HCT116 (cell line): ENCODE measurements around the gene FSIP1. TPM values are rescaled to one million over a fixed set of nuclear protein-coding genes. Genes with fewer than 3 reads are reported as not detected.

ENCODE experiments used
- ATAC-seq: fragments of 200-7000 bp; cut with Tn5 transposase; 2 replicates; pipeline ENCODE4 v1.9.1; 2020; ENCODE audit warnings: mild to moderate bottlenecking, moderate library complexity
- BruUV-seq: library from RNA; stranded (reverse); fragments of 400-500 nt; replicated peaks from 2 replicates; lab custom pipeline; 2021; lab: Mats Ljungman, UMichigan
- CTCF ChIA-PET: fragments of 300-600 bp; sonication (Branson Sonifier 250); formaldehyde crosslinking; loops from one replicate; lab custom pipeline; 2021; ENCODE audit warnings: antibody characterized with exemption; lab: Charles Lee
- POLR2A ChIA-PET: fragments of 300-600, 350-600 bp; sonication (Branson Sonifier 250); formaldehyde crosslinking; loops from one replicate; lab custom pipeline; 2021; ENCODE audit warnings: antibody characterized with exemption; lab: Charles Lee
- RAD21 ChIA-PET, 2 experiments: fragments of 300-600 bp; sonication (Branson Sonifier 250); formaldehyde crosslinking; loops; one replicate each; lab custom pipeline; 2023; ENCODE audit warnings: low total read pairs in 2 of 2; ENCODE audit not compliant: uncharacterized antibody in 2 of 2, unreplicated experiment in 2 of 2, low non-redundant PET in 1 of 2; lab: Charles Lee
- DNase-seq: peaks from one replicate; pipeline ENCODE4 v3.0.0-alpha.2; 2010; ENCODE audit warnings: low read depth, low spot score
- H2AFZ ChIP-seq: fragments of 200-600 bp; shearing (Covaris generic), sonication (generic); 2 replicates; pipeline ENCODE4 v1.6.1; 2017; ENCODE audit warnings: low read depth, mixed run types, mixed read lengths, antibody characterized with exemption, low read length; ENCODE audit not compliant: poor library complexity, severe bottlenecking
- H3K27ac ChIP-seq: 2 replicates; pipeline ENCODE4 v1.5.1; 2012; ENCODE audit warnings: low read depth, low read length
- H3K27me3 ChIP-seq: fragments of 200-600 bp; sonication (generic); 2 replicates; pipeline ENCODE4 v1.6.1; 2016; ENCODE audit warnings: mixed run types, low read length, mixed read lengths; ENCODE audit not compliant: insufficient read depth
- H3K36me3 ChIP-seq, 2 experiments: fragments of 200-500 bp in 1 of 2; fragments of 200-600 bp in 1 of 2; sonication (Bioruptor generic) in 1 of 2; sonication (generic) in 1 of 2; 2 replicates each; pipeline versions ENCODE4 v1.5.1 to v1.6.1; 2014 to 2016; ENCODE audit warnings: low read length in 2 of 2, inconsistent platforms in 1 of 2, mixed read lengths in 1 of 2, mixed run types in 1 of 2; ENCODE audit not compliant: insufficient read depth in 2 of 2, control insufficient read depth in 1 of 2
- H3K4me1 ChIP-seq, 2 experiments: fragments of 200-600 bp in 1 of 2; sonication (generic) in 1 of 2; 2 replicates each; pipeline versions ENCODE4 v1.5.1 to v1.6.1; 2012 to 2017; ENCODE audit warnings: low read length in 2 of 2, inconsistent platforms in 1 of 2, mild to moderate bottlenecking in 1 of 2, mixed read lengths in 1 of 2, mixed run types in 1 of 2, moderate library complexity in 1 of 2; ENCODE audit not compliant: insufficient read depth in 2 of 2, control insufficient read depth in 1 of 2
- H3K4me2 ChIP-seq: fragments of 200-600 bp; sonication (generic); 2 replicates; pipeline ENCODE4 v1.6.1; 2017; ENCODE audit warnings: mixed run types, low read length, mixed read lengths
- H3K4me3 ChIP-seq, 2 experiments: fragments of 200-600 bp in 1 of 2; sonication (generic) in 1 of 2; replicated peaks in 1 of 2; 2 replicates each; pipeline ENCODE4 v1.5.1; 2011 to 2016; ENCODE audit warnings: low read length in 2 of 2, control low read depth in 1 of 2, low read depth in 1 of 2, mild to moderate bottlenecking in 1 of 2, mixed read lengths in 1 of 2, mixed run types in 1 of 2
- H3K79me2 ChIP-seq: fragments of 200-600 bp; sonication (generic); 2 replicates; pipeline ENCODE4 v1.6.1; 2017; ENCODE audit warnings: mild to moderate bottlenecking, mixed run types, low read length, moderate library complexity, mixed read lengths; ENCODE audit not compliant: insufficient read depth
- H3K9ac ChIP-seq: fragments of 200-600 bp; sonication (generic); 2 replicates; pipeline ENCODE4 v1.6.1; 2016; ENCODE audit warnings: low read length, mixed read lengths
- H3K9me2 ChIP-seq: fragments of 200-600 bp; sonication (generic), shearing (Covaris generic); 2 replicates; pipeline ENCODE4 v1.6.1; 2017; ENCODE audit warnings: mixed run types, mild to moderate bottlenecking, moderate library complexity; ENCODE audit not compliant: insufficient read depth
- H3K9me3 ChIP-seq, 2 experiments: fragments of 200-500 bp in 1 of 2; fragments of 200-600 bp in 1 of 2; sonication (Bioruptor generic) in 1 of 2; sonication (generic) in 1 of 2; 2 replicates each; pipeline ENCODE4 v1.6.1; 2014 to 2017; ENCODE audit warnings: low read length in 2 of 2, mixed read lengths in 2 of 2, inconsistent platforms in 1 of 2, low read depth in 1 of 2, mild to moderate bottlenecking in 1 of 2, mixed run types in 1 of 2, moderate library complexity in 1 of 2; ENCODE audit not compliant: control insufficient read depth in 1 of 2, insufficient read depth in 1 of 2
- H4K20me1 ChIP-seq: fragments of 200-600 bp; sonication (generic), shearing (Covaris generic); 2 replicates; pipeline ENCODE4 v1.6.1; 2017; ENCODE audit warnings: mixed run types, mild to moderate bottlenecking, moderate library complexity; ENCODE audit not compliant: insufficient read depth
- CEBPB ChIP-seq: IDR thresholded peaks from 2 replicates; pipeline ENCODE4 v1.6.1; 2012; ENCODE audit warnings: low read depth
- EGR1 ChIP-seq: IDR thresholded peaks from 2 replicates; pipeline ENCODE4 v1.6.1; 2012; ENCODE audit warnings: low read depth
- EZH2 ChIP-seq: fragments of 200-600 bp; sonication (generic); IDR thresholded peaks from 2 replicates; pipeline ENCODE4 v1.6.1; 2017; ENCODE audit warnings: antibody characterized with exemption, mixed run types
- FOSL1 ChIP-seq: IDR thresholded peaks from 2 replicates; pipeline ENCODE4 v1.6.1; 2012; ENCODE audit warnings: low read depth
- JUND ChIP-seq: IDR thresholded peaks from 2 replicates; pipeline ENCODE4 v1.6.1; 2012
- POLR2A ChIP-seq: IDR thresholded peaks from 2 replicates; pipeline ENCODE4 v1.7.0; 2011; ENCODE audit warnings: borderline replicate concordance; ENCODE audit not compliant: insufficient read depth, insufficient read length; ENCODE audit errors: extremely low read depth
- RAD21 ChIP-seq: IDR thresholded peaks from 2 replicates; pipeline ENCODE4 v1.6.1; 2012; ENCODE audit warnings: low read depth, mild to moderate bottlenecking
- SP1 ChIP-seq: IDR thresholded peaks from 2 replicates; pipeline ENCODE4 v1.6.1; 2012; ENCODE audit warnings: low read depth
- SRF ChIP-seq: IDR thresholded peaks from 2 replicates; pipeline ENCODE4 v1.6.1; 2012; ENCODE audit warnings: low read depth
- TCF7L2 ChIP-seq: IDR thresholded peaks from 2 replicates; pipeline ENCODE4 v1.7.0; 2011; ENCODE audit warnings: borderline replicate concordance, inconsistent platforms; ENCODE audit not compliant: insufficient read depth, insufficient read length; ENCODE audit errors: extremely low read depth
- YY1 ChIP-seq: IDR thresholded peaks from 2 replicates; pipeline ENCODE4 v1.6.1; 2011; ENCODE audit warnings: low read length, low read depth, moderate library complexity, mild to moderate bottlenecking; ENCODE audit not compliant: insufficient replicate concordance; ENCODE audit errors: extremely low read depth
- ZFX ChIP-seq: fragments of 450-650 bp; IDR thresholded peaks from 2 replicates; pipeline ENCODE4 v1.6.1; 2017
- ZNF274 ChIP-seq: fragments of 200-500 bp; sonication (Bioruptor generic); IDR thresholded peaks from 2 replicates; pipeline ENCODE4 v1.6.1; 2014; ENCODE audit warnings: mild to moderate bottlenecking, low read depth, low read length, inconsistent platforms
- intact Hi-C: fragments of 100-400 bp; cut with micrococcal nuclease; formaldehyde crosslinking; loops from 2 replicates; pipeline ENCODE4 v1.10.0; 2022
- total RNA-seq: library from RNA; stranded (reverse); gene quantifications from one replicate; pipeline ENCODE4 v1.2.1, GENCODE V29; 2021; ENCODE audit not compliant: unreplicated experiment
- TF ChIP-seq, protein P1 (sequence below): IDR thresholded peaks from 2 replicates; pipeline ENCODE4 v1.6.1; 2011; ENCODE audit warnings: mild to moderate bottlenecking, low read length, moderate library complexity; ENCODE audit not compliant: insufficient replicate concordance; ENCODE audit errors: extremely low read depth
- TF ChIP-seq, protein P2 (sequence below): IDR thresholded peaks from 2 replicates; pipeline ENCODE4 v1.6.1; 2012; ENCODE audit warnings: low read depth

The FSIP1 gene
- total RNA-seq, 1 experiment from 2014 or later = 0.42 TPM

DNA sequence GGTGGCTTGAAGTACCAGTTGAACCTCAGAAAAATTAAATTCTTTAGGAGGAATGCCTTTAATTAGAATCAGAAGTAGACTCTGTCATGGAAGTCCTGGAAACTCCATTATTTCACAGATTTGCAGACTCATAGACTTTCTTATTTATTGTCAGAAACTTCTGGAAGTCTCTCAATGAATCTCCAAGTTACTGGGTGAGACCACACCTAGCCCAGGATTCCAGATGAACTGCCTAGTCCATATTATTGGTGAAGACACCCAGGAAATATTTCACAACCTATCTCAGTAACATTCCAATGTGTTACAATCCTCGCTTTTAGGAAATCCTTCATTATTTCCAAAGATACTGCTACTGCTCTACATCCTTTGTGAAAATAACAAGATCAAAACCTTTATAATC lies 208.2 kb downstream of the FSIP1 start:
- Histone ChIP-seq H2AFZ (no peak overlapping the region), H3K27me3 (no peaks in the 10 kb centered on the region), H3K9ac (no peak overlapping the region), H3K27ac (no peak overlapping the region), H3K9me2 (no peaks in the 10 kb centered on the region), H3K4me1 (peaks cover 5 to 6% of the 10 kb centered on the region in 2 experiments), H3K4me3 (no peak overlapping the region), H3K4me2 (no peak overlapping the region), H4K20me1 (no peaks in the 10 kb centered on the region), H3K79me2 (no peaks in the 10 kb centered on the region), H3K9me3 (no peaks in the 10 kb centered on the region), H3K36me3 (no peaks in the 10 kb centered on the region)
- intact Hi-C loops = no loop called here
- ATAC-seq = no peak
- ChIA-PET RAD21 (no interaction called here), POLR2A (no interaction called here), CTCF (no interaction called here)
- no peak for DNase-seq
- BruUV-seq = no TSS peak
- no peak for TF ChIP-seq RAD21
- no peak for TF ChIP-seq SRF
- TF ChIP-seq POLR2A = no peak
- TF ChIP-seq YY1 = no peak

DNA sequence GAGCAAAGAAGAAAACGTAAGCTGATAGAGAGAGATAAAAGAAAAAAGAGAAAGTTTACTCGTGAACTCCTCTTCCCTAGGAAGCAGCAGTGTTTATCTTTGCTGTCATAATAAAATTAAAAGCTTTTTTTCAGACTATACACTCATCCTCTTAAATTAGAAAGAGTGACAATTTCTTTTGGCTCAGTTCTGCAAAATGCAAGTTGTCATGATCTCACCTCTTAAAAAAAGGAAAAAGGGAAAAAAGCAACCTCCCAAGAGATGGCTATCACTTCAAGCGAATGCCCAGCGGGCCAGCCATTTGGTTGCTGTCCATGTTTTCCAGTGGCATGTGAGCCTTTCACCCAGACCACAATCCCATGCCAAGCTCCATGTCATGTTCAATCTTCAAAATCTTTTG lies 208.8 kb downstream of the FSIP1 start:
- TF ChIP-seq RAD21 (no peak), EZH2 (no peak), ZNF274 (no peak), ZFX (no peak), EGR1 (no peak), SP1 (no peak), FOSL1 (no peak), JUND (no peak), TCF7L2 (no peak), POLR2A (no peak), CEBPB (no peak)
- TF ChIP-seq, protein P1, sequence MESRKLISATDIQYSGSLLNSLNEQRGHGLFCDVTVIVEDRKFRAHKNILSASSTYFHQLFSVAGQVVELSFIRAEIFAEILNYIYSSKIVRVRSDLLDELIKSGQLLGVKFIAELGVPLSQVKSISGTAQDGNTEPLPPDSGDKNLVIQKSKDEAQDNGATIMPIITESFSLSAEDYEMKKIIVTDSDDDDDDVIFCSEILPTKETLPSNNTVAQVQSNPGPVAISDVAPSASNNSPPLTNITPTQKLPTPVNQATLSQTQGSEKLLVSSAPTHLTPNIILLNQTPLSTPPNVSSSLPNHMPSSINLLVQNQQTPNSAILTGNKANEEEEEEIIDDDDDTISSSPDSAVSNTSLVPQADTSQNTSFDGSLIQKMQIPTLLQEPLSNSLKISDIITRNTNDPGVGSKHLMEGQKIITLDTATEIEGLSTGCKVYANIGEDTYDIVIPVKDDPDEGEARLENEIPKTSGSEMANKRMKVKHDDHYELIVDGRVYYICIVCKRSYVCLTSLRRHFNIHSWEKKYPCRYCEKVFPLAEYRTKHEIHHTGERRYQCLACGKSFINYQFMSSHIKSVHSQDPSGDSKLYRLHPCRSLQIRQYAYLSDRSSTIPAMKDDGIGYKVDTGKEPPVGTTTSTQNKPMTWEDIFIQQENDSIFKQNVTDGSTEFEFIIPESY = no peak
- TF ChIP-seq, protein P2, sequence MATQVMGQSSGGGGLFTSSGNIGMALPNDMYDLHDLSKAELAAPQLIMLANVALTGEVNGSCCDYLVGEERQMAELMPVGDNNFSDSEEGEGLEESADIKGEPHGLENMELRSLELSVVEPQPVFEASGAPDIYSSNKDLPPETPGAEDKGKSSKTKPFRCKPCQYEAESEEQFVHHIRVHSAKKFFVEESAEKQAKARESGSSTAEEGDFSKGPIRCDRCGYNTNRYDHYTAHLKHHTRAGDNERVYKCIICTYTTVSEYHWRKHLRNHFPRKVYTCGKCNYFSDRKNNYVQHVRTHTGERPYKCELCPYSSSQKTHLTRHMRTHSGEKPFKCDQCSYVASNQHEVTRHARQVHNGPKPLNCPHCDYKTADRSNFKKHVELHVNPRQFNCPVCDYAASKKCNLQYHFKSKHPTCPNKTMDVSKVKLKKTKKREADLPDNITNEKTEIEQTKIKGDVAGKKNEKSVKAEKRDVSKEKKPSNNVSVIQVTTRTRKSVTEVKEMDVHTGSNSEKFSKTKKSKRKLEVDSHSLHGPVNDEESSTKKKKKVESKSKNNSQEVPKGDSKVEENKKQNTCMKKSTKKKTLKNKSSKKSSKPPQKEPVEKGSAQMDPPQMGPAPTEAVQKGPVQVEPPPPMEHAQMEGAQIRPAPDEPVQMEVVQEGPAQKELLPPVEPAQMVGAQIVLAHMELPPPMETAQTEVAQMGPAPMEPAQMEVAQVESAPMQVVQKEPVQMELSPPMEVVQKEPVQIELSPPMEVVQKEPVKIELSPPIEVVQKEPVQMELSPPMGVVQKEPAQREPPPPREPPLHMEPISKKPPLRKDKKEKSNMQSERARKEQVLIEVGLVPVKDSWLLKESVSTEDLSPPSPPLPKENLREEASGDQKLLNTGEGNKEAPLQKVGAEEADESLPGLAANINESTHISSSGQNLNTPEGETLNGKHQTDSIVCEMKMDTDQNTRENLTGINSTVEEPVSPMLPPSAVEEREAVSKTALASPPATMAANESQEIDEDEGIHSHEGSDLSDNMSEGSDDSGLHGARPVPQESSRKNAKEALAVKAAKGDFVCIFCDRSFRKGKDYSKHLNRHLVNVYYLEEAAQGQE = no peak
- H3K9ac ChIP-seq = no peak overlapping the region
- BruUV-seq = no TSS peak
- ChIA-PET POLR2A (no interaction called here), CTCF (no interaction called here), RAD21 (no interaction called here)
- H3K27me3 ChIP-seq = no peaks in the 10 kb centered on the region
- H3K4me1 ChIP-seq = no peaks in the 10 kb centered on the region; a peak in 1 of 4 replicates
- H3K79me2 ChIP-seq = no peaks in the 10 kb centered on the region
- H3K27ac ChIP-seq = no peak overlapping the region
- H3K9me3 ChIP-seq = no peaks in the 10 kb centered on the region
- intact Hi-C loops = no loop called here
- no peak overlapping the region for H3K4me3 ChIP-seq
- DNase-seq (no peak), ATAC-seq (no peak)
- no peaks in the 10 kb centered on the region for H4K20me1 ChIP-seq
- no peaks in the 10 kb centered on the region for H3K9me2 ChIP-seq
- H3K4me2 ChIP-seq = no peak overlapping the region
- H3K36me3 ChIP-seq = no peaks in the 10 kb centered on the region
- H2AFZ ChIP-seq = no peak overlapping the region
